ENCODE results near the gene LRRC40.
A peak's percentile ranks its signal among the peaks of the same experiment; 100 is the strongest.
"Not testable (repeated sequence)": the region's sequence is repeated elsewhere in the genome, so short reads cannot be mapped to it uniquely, and the experiment has no call there.

Gene LRRC40

GRCh38 chr1:70205434-70206118, at the start of gene LRRC40:
Gene LRRC40 (minus strand): TSS chr1:70205579. CDS start chr1:70205540, 39 bp downstream.
- DNase-seq, result peak; percentile 98

GRCh38 chr1:70248729-70249128, 43.4 kb upstream of the LRRC40 start:
- DNase-seq, result no peak

GRCh38 chr1:70247768-70248167, 42.4 kb upstream of the LRRC40 start:
- no peak for DNase-seq

GRCh38 chr1:70247122-70247521, 41.7 kb upstream of the LRRC40 start:
- no peak for DNase-seq

- DNase-seq, result no peak
These were observed 34.6 kb upstream of the LRRC40 start for GRCh38 chr1:70239940-70240339.

GRCh38 chr1:70234733-70235132, 29.4 kb upstream of the LRRC40 start:
- DNase-seq, result no peak

- no peak for DNase-seq
These were observed 26.1 kb upstream of the LRRC40 start for GRCh38 chr1:70231475-70231874.

- DNase-seq, result no peak
These were observed 23.3 kb upstream of the LRRC40 start for GRCh38 chr1:70228670-70229069.

- DNase-seq, result peak; percentile 38
These were observed 22.1 kb upstream of the LRRC40 start for GRCh38 chr1:70227439-70227838.

GRCh38 chr1:70224954-70225353, 19.6 kb upstream of the LRRC40 start:
- no peak for DNase-seq

GRCh38 chr1:70222716-70223235, 17.4 kb upstream of the LRRC40 start:
- no peak for DNase-seq

- DNase-seq, result peak; percentile 98
These were observed 16.1 kb upstream of the LRRC40 start, which contains the start of gene SRSF11 for GRCh38 chr1:70221238-70222121. Gene SRSF11 (plus strand): TSS chr1:70221380. CDS start chr1:70221637, 257 bp downstream.

GRCh38 chr1:70220517-70221237, 15.3 kb upstream of the LRRC40 start:
- DNase-seq, result no peak

GRCh38 chr1:70220015-70220414, 14.6 kb upstream of the LRRC40 start:
- DNase-seq, result peak; percentile 84

GRCh38 chr1:70211541-70211940, 6.2 kb upstream of the LRRC40 start:
- no peak for DNase-seq

GRCh38 chr1:70210820-70211219, 5.4 kb upstream of the LRRC40 start:
- no peak for DNase-seq

- no peak for DNase-seq
These were observed 2.9 kb upstream of the LRRC40 start for GRCh38 chr1:70208292-70208691.

GRCh38 chr1:70207492-70207891, 2.1 kb upstream of the LRRC40 start:
- no peak for DNase-seq

GRCh38 chr1:70206833-70207232, 1.5 kb upstream of the LRRC40 start:
- DNase-seq, result not testable (repeated sequence)

GRCh38 chr1:70205071-70205433, 327 bp downstream of the LRRC40 start:
- no peak for DNase-seq

GRCh38 chr1:70204600-70204999, 779 bp downstream of the LRRC40 start:
- peak; percentile 27 for DNase-seq

- DNase-seq, result no peak
These were observed 1.2 kb downstream of the LRRC40 start for GRCh38 chr1:70204139-70204538.

GRCh38 chr1:70202173-70202758, 3.1 kb downstream of the LRRC40 start:
- DNase-seq, result no peak
